OCI-LY1 (cell line): ENCODE measurements around the gene USP49.
A peak's percentile ranks its signal among the peaks of the same experiment; 100 is the strongest.

ENCODE experiments used
- H2AFZ ChIP-seq: fragments of 200-600 bp; sonication (generic), shearing (Covaris generic); 2 replicates; pipeline ENCODE4 v1.6.0; 2014; ENCODE audit warnings: antibody characterized with exemption, mild to moderate bottlenecking, low read length
- H3F3A ChIP-seq: fragments of 200-600 bp; sonication (generic), shearing (Covaris generic); 2 replicates; pipeline ENCODE4 v1.6.0; 2014; ENCODE audit warnings: mild to moderate bottlenecking, antibody characterized with exemption, low read length, moderate library complexity; ENCODE audit not compliant: insufficient read depth
- H3K27ac ChIP-seq: fragments of 200-600 bp; sonication (generic); 2 replicates; pipeline ENCODE4 v1.5.1; 2014; ENCODE audit warnings: low read length, mixed run types, mild to moderate bottlenecking, low read depth; ENCODE audit not compliant: poor library complexity, severe bottlenecking
- H3K27me3 ChIP-seq: fragments of 200-600 bp; sonication (generic); 2 replicates; pipeline ENCODE4 v1.6.0; 2014; ENCODE audit warnings: antibody characterized with exemption, mild to moderate bottlenecking, low read length, moderate library complexity; ENCODE audit not compliant: insufficient read depth
- H3K36me3 ChIP-seq: fragments of 200-600 bp; sonication (generic); 2 replicates; pipeline ENCODE4 v1.6.1; 2014; ENCODE audit warnings: mild to moderate bottlenecking, antibody characterized with exemption, low read length, moderate library complexity, mixed read lengths; ENCODE audit not compliant: insufficient read depth
- H3K4me1 ChIP-seq: fragments of 200-600 bp; sonication (generic); 2 replicates; pipeline ENCODE4 v1.5.1; 2014; ENCODE audit warnings: mild to moderate bottlenecking, low read length, moderate library complexity; ENCODE audit not compliant: insufficient read depth, severe bottlenecking
- H3K4me2 ChIP-seq: fragments of 200-600 bp; sonication (generic), shearing (Covaris generic); 2 replicates; pipeline ENCODE4 v1.6.1; 2014; ENCODE audit warnings: low read length
- H3K4me3 ChIP-seq: fragments of 200-600 bp; sonication (generic); 2 replicates; pipeline ENCODE4 v1.5.1; 2014; ENCODE audit warnings: low read length, low read depth, mild to moderate bottlenecking, mixed read lengths; ENCODE audit not compliant: poor library complexity, severe bottlenecking
- H3K79me2 ChIP-seq: fragments of 200-600 bp; shearing (Covaris generic); 2 replicates; pipeline ENCODE4 v1.6.1; 2016; ENCODE audit warnings: mixed run types, low read length, mixed read lengths; ENCODE audit not compliant: insufficient read depth
- H3K9ac ChIP-seq: fragments of 200-600 bp; sonication (generic), shearing (Covaris generic); 2 replicates; pipeline ENCODE4 v1.6.1; 2014; ENCODE audit warnings: mild to moderate bottlenecking, low read length, mixed read lengths
- H3K9me2 ChIP-seq: fragments of 200-600 bp; sonication (generic), shearing (Covaris generic); 2 replicates; pipeline ENCODE4 v1.6.1; 2014; ENCODE audit warnings: low read depth, mild to moderate bottlenecking, low read length, mixed read lengths
- H3K9me3 ChIP-seq: fragments of 200-600 bp; shearing (Covaris generic); 2 replicates; pipeline ENCODE4 v1.6.1; 2014; ENCODE audit warnings: low read length, mixed read lengths
- H4K20me1 ChIP-seq: fragments of 200-600 bp; sonication (generic), shearing (Covaris generic); 2 replicates; pipeline ENCODE4 v1.6.0; 2016; ENCODE audit warnings: mild to moderate bottlenecking, low read length; ENCODE audit not compliant: insufficient read depth
- CTCF ChIP-seq: fragments of 200-600 bp; sonication (generic), shearing (Covaris generic); IDR thresholded peaks from 2 replicates; pipeline ENCODE4 v1.5.1; 2017; ENCODE audit warnings: mild to moderate bottlenecking, antibody characterized with exemption, low read length, moderate library complexity, mixed read lengths
- EZH2 ChIP-seq: fragments of 200-600 bp; sonication (generic), shearing (Covaris generic); IDR thresholded peaks from 2 replicates; pipeline ENCODE4 v1.8.0; 2017; ENCODE audit warnings: borderline replicate concordance, mixed run types, mild to moderate bottlenecking, antibody characterized with exemption, low read length, moderate library complexity, mixed read lengths

USP49 gene

DNA sequence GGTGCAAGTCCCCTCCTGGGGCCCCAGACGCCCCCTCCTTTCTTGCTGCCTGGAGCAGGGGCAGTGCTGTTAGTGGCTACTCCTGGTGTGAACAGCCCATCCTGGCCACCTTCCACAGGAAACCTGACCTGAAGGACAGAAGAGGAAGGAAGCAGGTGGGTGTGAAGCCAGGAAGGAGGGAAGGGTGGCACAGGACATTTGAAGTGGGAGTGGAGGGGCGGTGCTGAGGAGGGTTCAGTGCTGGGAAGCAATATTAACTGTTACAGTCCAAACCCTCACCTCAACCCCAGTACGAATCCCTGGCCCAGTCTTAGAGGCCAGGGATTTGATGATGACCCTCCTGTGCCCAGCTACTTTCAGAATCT, 113.8 kb downstream of the USP49 start:
- TF ChIP-seq CTCF (no peak), EZH2 (no peak)
- no peaks in the 10 kb centered on the region for H3K9me2 ChIP-seq
- no peak overlapping the region for H3K4me3 ChIP-seq
- no peaks in the 10 kb centered on the region for H3K9me3 ChIP-seq
- H3K4me2 ChIP-seq: no peak overlapping the region
- no peak overlapping the region for H3K9ac ChIP-seq
- peaks cover 20% of the 10 kb centered on the region for H3K4me1 ChIP-seq
- no peak overlapping the region for H2AFZ ChIP-seq
- no peaks in the 10 kb centered on the region for H3F3A ChIP-seq
- no peaks in the 10 kb centered on the region for H3K79me2 ChIP-seq
- 0 out of 2 replicates have a peak, but pooled peaks cover 5% of the 10 kb centered on the region for H3K27me3 ChIP-seq
- no peaks in the 10 kb centered on the region for H3K36me3 ChIP-seq
- H4K20me1 ChIP-seq: no peaks in the 10 kb centered on the region
- no peak overlapping the region for H3K27ac ChIP-seq

GRCh38 chr6:41780551-41781365, 114.4 kb downstream of the USP49 start, which contains the start of gene PRICKLE4:
Gene PRICKLE4 (plus strand): TSS chr6:41780782. CDS start chr6:41783474, 2,692 bp downstream.
- Histone ChIP-seq H3K4me3 (peak within 1 kb of the TSS; percentile 66), H3K27ac (no peak within 1 kb of the TSS), H3F3A (no peaks in the 10 kb centered on the region), H3K4me2 (peak within 1 kb of the TSS; percentile 95), H4K20me1 (no peaks in the 10 kb centered on the region), H3K9me2 (no peaks in the 10 kb centered on the region), H3K36me3 (no peaks in the 10 kb centered on the region), H3K27me3 (0 out of 2 replicates have a peak, but pooled peaks cover 5% of the 10 kb centered on the region), H2AFZ (no peak within 1 kb of the TSS), H3K9ac (peak within 1 kb of the TSS; percentile 82), H3K79me2 (no peaks in the 10 kb centered on the region), H3K4me1 (peaks cover 14% of the 10 kb centered on the region), H3K9me3 (no peaks in the 10 kb centered on the region)
- no peak for TF ChIP-seq CTCF
- no peak for TF ChIP-seq EZH2

GRCh38 chr6:41779788-41780550, 115.2 kb downstream of the USP49 start, which contains the start of gene FRS3:
Gene FRS3 (minus strand): TSS chr6:41779900. CDS start chr6:41776987, 2,913 bp downstream.
- no peaks in the 10 kb centered on the region for H3K9me3 ChIP-seq
- peaks cover 13% of the 10 kb centered on the region for H3K4me1 ChIP-seq
- TF ChIP-seq CTCF (peak; percentile 91), EZH2 (no peak)
- H4K20me1 ChIP-seq: no peaks in the 10 kb centered on the region
- no peaks in the 10 kb centered on the region for H3K9me2 ChIP-seq
- H3K4me3 ChIP-seq: peak within 1 kb of the TSS; percentile 66
- 0 out of 2 replicates have a peak, but pooled peaks cover 5% of the 10 kb centered on the region for H3K27me3 ChIP-seq
- no peaks in the 10 kb centered on the region; the same call in 1 of the 2 replicates for H3K36me3 ChIP-seq
- no peak within 1 kb of the TSS for H2AFZ ChIP-seq
- no peaks in the 10 kb centered on the region for H3F3A ChIP-seq
- H3K79me2 ChIP-seq: no peaks in the 10 kb centered on the region
- H3K9ac ChIP-seq: peak within 1 kb of the TSS; percentile 82
- H3K27ac ChIP-seq: no peak within 1 kb of the TSS
- peak within 1 kb of the TSS; percentile 95 for H3K4me2 ChIP-seq
